HG02798 (cell line): ENCODE results near the gene CLCN2.
A peak's percentile ranks its signal among the peaks of the same experiment; 100 is the strongest.

Experiments
- ATAC-seq: cut with Tn5 transposase; IDR thresholded peaks from one replicate; pipeline ENCODE4 v1.9.1; 2021; ENCODE audit warnings: mild to moderate bottlenecking; ENCODE audit not compliant: unreplicated experiment, poor library complexity

The CLCN2 gene

GRCh38 chr3:184333190-184333589, 28.2 kb downstream of the CLCN2 start:
- ATAC-seq: no peak

DNA sequence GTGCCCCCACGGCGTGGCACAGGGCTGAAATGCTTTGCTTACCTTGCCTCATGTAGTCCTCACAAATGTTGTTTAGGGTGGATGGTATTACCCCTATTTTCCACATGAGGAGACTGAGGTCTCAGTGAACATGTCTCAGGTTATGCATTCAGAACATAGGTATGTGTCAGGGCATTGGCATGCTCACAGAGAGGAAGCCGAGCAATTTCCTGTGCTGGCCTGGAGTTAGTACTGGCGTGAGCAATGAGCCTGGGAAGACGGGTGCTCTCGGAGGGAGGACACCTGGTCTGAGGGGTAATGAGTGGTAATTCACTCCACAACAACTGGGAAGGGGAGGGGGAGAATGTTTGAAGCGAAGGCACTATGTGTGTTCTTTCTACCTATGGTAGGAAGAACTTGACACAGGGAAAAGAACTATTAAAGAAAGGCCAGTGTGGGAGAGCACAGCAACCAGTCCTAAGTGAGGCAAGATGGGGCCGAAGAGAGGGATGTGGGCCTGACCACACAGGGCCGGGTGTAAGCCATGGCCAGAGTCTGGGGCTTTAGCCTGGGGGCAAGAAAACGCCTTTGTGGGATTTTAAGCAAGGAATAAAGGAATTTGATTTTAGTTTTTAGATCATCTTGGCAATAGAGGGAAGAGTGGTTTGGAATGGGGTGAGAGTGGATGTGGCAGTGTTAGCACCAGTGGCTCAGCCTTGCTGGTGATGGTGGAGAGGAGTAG, 28.9 kb downstream of the CLCN2 start:
- ATAC-seq: no peak

GRCh38 chr3:184328516-184328915, 32.9 kb downstream of the CLCN2 start:
- ATAC-seq: no peak

DNA sequence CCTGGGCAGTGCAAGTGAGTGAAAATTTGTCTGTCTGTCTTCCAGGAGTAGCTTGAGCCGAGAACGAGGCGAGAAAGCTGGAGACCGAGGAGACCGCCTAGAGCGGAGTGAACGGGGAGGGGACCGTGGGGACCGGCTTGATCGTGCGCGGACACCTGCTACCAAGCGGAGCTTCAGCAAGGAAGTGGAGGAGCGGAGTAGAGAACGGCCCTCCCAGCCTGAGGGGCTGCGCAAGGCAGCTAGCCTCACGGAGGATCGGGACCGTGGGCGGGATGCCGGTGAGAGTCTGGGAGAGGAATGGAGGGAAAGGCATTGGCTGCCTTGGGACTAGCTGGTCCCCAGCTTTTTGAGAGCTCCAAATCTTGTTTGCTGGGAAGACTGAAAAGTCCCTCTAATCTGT, 34.2 kb downstream of the CLCN2 start:
- ATAC-seq: no peak

- ATAC-seq: no peak
Measured at GRCh38 chr3:184325715-184326369, 35.6 kb downstream of the CLCN2 start.

DNA sequence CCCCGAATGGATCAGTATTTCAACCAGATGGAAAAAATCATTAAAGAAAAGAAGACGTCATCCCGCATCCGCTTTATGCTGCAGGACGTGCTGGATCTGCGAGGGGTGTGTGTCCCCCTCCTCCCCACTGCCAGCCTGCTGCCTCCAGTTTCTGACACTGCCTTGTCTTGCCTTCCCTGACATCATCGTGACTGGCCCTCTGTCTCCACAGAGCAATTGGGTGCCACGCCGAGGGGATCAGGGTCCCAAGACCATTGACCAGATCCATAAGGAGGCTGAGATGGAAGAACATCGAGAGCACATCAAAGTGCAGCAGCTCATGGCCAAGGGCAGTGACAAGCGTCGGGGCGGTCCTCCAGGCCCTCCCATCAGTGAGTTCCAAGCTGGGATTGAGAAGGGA, 36.1 kb downstream of the CLCN2 start:
- no peak for ATAC-seq

- ATAC-seq: no peak
Measured at GRCh38 chr3:184323696-184324095, 37.7 kb downstream of the CLCN2 start.

DNA sequence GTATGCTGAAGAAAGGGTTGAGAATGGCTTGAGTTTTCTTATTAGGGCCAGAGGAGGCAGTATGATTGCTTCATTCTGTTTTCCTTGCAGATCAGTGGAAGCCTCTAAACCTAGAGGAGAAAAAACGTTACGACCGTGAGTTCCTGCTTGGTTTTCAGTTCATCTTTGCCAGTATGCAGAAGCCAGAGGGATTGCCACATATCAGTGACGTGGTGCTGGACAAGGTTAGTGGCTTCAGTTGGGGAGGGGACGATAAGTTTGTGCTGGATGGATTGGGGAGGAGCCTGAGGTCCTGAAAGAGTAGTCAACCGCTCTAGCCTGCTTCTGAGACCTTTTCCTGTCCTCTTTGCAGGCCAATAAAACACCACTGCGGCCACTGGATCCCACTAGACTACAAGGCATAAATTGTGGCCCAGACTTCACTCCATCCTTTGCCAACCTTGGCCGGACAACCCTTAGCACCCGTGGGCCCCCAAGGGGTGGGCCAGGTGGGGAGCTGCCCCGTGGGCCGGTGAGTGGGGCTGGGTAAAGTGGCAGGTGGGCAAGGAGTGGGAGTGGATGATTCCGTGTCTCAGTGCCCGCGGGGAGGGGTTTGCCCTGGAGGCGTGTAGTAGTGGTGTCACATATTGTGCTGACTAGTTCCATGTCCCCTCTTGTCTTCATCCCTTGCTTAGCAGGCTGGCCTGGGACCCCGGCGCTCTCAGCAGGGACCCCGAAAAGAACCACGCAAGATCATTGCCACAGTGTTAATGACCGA, 38.5 kb downstream of the CLCN2 start:
- no peak for ATAC-seq

- ATAC-seq: no peak
Measured at GRCh38 chr3:184321666-184322065, 39.7 kb downstream of the CLCN2 start.

DNA sequence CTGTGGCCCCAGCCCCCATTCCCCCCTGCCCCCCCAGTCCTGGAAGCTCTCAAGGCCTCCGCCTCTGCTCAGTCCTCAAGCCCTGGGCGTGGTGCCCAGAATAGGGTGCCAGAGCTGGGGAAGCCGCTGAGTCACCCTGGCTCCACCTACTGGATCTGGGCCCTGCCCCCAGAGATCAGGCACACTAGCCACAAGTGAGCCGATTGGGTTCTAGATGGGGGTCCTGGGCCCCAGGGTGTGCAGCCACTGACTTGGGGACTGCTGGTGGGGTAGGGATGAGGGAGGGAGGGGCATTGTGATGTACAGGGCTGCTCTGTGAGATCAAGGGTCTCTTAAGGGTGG, 41.3 kb downstream of the CLCN2 start:
- ATAC-seq: no peak

DNA sequence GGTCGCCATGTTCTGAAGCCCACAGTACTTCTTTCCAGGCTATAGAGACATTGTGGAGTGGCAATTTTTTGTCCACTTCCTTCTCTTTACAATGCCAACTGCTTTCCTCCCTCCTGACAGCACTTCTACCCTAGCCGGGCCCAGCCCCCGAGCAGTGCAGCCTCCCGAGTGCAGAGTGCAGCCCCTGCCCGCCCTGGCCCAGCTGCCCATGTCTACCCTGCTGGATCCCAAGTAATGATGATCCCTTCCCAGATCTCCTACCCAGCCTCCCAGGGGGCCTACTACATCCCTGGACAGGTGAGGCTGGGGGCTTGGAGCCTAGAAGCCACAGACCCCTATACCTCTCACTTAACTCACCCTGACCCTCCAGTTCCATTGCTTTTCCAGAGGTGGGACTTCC, 44.2 kb downstream of the CLCN2 start:
- no peak for ATAC-seq

GRCh38 chr3:184316792-184317191, 44.6 kb downstream of the CLCN2 start:
- ATAC-seq: no peak

- no peak for ATAC-seq
Measured at GRCh38 chr3:184315871-184316661, 45.3 kb downstream of the CLCN2 start.

DNA sequence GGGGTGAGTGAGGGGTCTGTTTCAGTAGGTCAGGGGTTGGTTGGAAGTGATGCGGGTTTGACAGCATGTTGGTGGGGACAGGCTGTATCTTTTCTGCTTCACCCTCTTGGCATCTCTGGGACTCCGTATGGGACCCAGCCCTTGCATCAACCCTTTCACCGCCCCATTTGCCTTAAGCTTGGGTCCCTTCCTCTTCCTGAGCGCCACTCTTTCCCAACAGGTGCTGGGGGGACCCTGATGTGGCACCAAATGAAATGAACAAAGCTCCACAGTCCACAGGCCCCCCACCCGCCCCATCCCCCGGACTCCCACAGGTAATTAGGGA, 45.9 kb downstream of the CLCN2 start:
- no peak for ATAC-seq

DNA sequence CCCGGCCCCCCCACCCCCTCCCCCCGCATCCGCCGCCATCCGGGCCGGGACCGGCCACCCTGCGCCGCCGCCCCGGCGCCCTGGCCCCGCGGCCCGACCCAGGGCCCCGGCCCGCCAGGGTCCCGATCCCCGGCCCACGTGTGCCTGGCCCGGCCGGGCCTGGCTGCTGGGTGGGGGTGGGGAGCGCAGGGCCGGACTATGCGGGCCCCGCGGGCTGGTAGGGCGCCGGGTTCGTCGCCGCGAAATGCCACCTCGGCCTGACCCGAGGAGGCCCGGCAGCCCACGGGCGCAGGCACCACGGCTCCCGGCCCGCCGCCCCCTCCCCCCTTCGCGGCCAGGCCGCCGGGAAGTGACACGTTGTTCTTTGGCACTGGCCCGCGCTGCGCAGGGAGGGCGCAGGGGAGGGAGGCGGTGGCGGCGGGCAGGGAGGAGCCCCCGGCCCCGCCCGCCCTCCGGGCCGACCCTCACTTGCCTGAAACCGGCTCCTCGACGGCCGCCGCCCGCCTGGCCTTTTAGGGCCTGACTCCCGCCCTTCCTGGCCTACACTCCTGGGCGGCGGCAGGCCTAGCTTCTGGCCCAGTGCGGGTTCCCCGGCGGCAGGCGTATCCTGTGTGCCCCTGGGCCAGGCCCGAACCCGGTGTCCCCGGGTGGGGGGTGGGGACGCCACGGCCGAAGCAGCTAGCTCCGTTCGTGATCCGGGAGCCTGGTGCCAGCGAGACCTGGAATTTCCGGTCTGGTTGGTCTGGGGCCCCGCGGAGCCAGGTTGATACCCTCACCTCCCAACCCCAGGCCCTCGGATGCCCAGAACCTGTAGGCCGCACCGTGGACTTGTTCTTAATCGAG, 46.5 kb downstream of the CLCN2 start:
- peak; percentile 51 for ATAC-seq

DNA sequence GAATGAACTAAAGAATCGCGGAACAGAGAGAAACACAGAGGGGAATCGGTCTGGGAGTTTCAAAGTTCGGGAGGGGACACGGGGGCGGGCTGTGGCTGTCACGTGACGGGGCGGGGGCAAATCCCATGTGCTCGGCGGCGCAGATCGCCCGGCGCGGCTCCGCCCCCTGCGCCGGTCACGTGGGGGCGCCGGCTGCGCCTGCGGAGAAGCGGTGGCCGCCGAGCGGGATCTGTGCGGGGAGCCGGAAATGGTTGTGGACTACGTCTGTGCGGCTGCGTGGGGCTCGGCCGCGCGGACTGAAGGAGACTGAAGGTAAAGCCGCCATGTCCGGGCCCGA, 47.1 kb downstream of the CLCN2 start, which contains the start of gene EIF4G1:
TSS of gene EIF4G1 (plus strand) at position 244 of the 337 bp plus-strand sequence. CDS start 1,191 bp downstream, outside the sequence.
- peak; percentile 90 for ATAC-seq

- ATAC-seq: no peak
Measured at GRCh38 chr3:184311633-184312032, 49.8 kb downstream of the CLCN2 start.

- no peak for ATAC-seq
Measured at GRCh38 chr3:184308744-184309143, 52.7 kb downstream of the CLCN2 start.

DNA sequence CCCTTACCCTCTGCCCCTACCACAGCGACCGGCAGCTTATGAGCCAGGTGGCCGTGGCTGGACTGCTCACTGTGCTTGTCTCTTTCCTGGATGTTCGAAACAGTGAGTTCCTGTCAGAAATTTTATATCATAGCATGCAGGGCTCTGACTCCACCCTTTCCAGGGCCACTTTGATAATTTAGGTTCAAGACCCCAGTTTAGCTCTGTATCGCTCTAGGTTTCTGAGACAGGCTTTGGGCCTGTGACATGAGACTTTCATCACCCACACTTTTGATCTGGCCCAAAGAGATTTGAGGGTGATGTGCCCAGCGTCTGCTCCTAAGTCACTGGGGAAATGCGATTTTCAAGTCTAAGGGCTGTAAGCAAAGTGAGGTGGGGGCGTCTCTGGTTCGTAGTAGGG, 53.5 kb downstream of the CLCN2 start:
- ATAC-seq: no peak

DNA sequence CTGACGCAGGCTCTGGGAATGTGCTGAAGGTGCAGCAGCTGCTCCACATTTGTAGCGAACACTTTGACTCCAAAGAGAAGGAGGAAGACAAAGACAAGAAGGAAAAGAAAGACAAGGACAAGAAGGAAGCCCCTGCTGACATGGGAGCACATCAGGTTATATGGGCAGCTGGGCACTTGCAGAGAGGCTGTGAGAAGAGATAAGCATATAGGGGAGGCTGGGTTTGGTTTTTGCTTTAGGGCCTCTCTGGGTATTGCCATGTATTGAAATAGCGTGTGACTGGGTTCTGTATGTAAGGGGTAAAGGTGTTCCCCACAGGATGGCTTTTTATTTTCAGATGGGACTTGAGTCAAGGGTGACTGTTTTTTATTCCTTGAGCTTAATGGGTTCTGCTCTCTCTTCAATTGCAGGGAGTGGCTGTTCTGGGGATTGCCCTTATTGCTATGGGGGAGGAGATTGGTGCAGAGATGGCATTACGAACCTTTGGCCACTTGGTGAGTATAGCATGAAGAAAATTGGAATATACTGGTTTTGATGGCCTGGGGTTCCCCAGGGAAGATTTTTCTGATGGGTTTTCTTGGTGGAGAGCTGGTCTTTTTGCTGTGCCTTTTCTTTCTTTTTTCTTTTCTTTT, 54.9 kb downstream of the CLCN2 start:
- no peak for ATAC-seq
